ENCODE measurements around the gene ADAM22.

The ADAM22 gene

GRCh38 chr7:88090240-88090639 is 156.2 kb downstream of the ADAM22 start:
- H3K4me3 ChIP-seq (ENCODE audit: low read depth, low read length) = no peak overlapping the region
- DNase-seq (ENCODE audit: low read depth) = no peak
- no peak for TF ChIP-seq CTCF (conservative IDR thresholded peaks at IDR 0.05; ENCODE audit: low read depth, low read length)

- DNase-seq (ENCODE audit: low read depth) = no peak
- TF ChIP-seq CTCF (conservative IDR thresholded peaks at IDR 0.05; ENCODE audit: low read depth, low read length) = no peak
- H3K4me3 ChIP-seq (ENCODE audit: low read depth, low read length) = no peak overlapping the region
Observed at GRCh38 chr7:88090671-88091070, 156.6 kb downstream of the ADAM22 start.

GRCh38 chr7:88091988-88092675 is 158.1 kb downstream of the ADAM22 start:
- no peak for TF ChIP-seq CTCF (conservative IDR thresholded peaks at IDR 0.05; ENCODE audit: low read depth, low read length)
- no peak overlapping the region for H3K4me3 ChIP-seq (ENCODE audit: low read depth, low read length)
- DNase-seq (ENCODE audit: low read depth) = no peak

- H3K4me3 ChIP-seq (ENCODE audit: low read depth, low read length) = no peak overlapping the region
- no peak for DNase-seq (ENCODE audit: low read depth)
- TF ChIP-seq CTCF (conservative IDR thresholded peaks at IDR 0.05; ENCODE audit: low read depth, low read length) = no peak
Observed at GRCh38 chr7:88092676-88092999, 158.6 kb downstream of the ADAM22 start.

GRCh38 chr7:88101769-88102168 is 167.7 kb downstream of the ADAM22 start:
- TF ChIP-seq CTCF (conservative IDR thresholded peaks at IDR 0.05; ENCODE audit: low read depth, low read length) = no peak
- no peak for DNase-seq (ENCODE audit: low read depth)
- no peak overlapping the region for H3K4me3 ChIP-seq (ENCODE audit: low read depth, low read length)

- DNase-seq (ENCODE audit: low read depth) = no peak
- no peak for TF ChIP-seq CTCF (conservative IDR thresholded peaks at IDR 0.05; ENCODE audit: low read depth, low read length)
- no peak overlapping the region for H3K4me3 ChIP-seq (ENCODE audit: low read depth, low read length)
Observed at GRCh38 chr7:88102675-88103074, 168.6 kb downstream of the ADAM22 start.

- no peak for TF ChIP-seq CTCF (conservative IDR thresholded peaks at IDR 0.05; ENCODE audit: low read depth, low read length)
- no peak for DNase-seq (ENCODE audit: low read depth)
- H3K4me3 ChIP-seq (ENCODE audit: low read depth, low read length) = no peak overlapping the region
Observed at GRCh38 chr7:88104732-88105131, 170.7 kb downstream of the ADAM22 start.

Data from choroid plexus epithelial cell (primary cell).